ENCODE measurements around the gene CCDC82.
A peak's percentile ranks its signal among the peaks of the same experiment; 100 is the strongest.

The CCDC82 gene

GRCh38 chr11:96397863-96398262 is 8.2 kb upstream of the CCDC82 start:
- DNase-seq (ENCODE audit: extremely low read depth, low read depth), result no peak
- TF ChIP-seq CTCF (IDR thresholded peaks at IDR 0.05; ENCODE audit: low read depth, low read length), result no peak

DNA sequence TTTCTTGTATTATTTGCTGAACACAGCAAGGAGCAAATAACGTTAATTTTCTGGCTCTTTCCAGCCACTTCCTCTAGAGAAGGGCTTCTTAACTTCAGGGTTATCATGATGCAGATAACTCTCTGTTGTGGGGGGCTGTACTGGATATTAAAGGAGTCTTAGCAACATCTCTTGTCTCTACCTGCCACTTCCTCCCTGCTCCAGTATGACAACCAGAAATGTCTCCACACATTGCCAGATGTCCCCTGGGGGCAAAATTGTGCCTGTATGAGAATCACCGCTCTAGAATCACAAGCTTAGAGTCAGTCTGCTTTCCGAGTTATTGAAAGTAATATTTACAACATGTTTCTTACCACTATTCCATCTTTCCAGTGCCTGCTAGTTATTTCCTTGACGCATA is 6.9 kb upstream of the CCDC82 start:
- DNase-seq (ENCODE audit: extremely low read depth, low read depth), result no peak
- no peak for TF ChIP-seq CTCF (IDR thresholded peaks at IDR 0.05; ENCODE audit: low read depth, low read length)

- no peak for DNase-seq (ENCODE audit: extremely low read depth, low read depth)
- no peak for TF ChIP-seq CTCF (IDR thresholded peaks at IDR 0.05; ENCODE audit: low read depth, low read length)
These were observed 5.1 kb upstream of the CCDC82 start for GRCh38 chr11:96394773-96395172.

GRCh38 chr11:96393753-96394348 is 4.1 kb upstream of the CCDC82 start:
- TF ChIP-seq CTCF (IDR thresholded peaks at IDR 0.05; ENCODE audit: low read depth, low read length), result peak; percentile 63
- no peak for DNase-seq (ENCODE audit: extremely low read depth, low read depth)

DNA sequence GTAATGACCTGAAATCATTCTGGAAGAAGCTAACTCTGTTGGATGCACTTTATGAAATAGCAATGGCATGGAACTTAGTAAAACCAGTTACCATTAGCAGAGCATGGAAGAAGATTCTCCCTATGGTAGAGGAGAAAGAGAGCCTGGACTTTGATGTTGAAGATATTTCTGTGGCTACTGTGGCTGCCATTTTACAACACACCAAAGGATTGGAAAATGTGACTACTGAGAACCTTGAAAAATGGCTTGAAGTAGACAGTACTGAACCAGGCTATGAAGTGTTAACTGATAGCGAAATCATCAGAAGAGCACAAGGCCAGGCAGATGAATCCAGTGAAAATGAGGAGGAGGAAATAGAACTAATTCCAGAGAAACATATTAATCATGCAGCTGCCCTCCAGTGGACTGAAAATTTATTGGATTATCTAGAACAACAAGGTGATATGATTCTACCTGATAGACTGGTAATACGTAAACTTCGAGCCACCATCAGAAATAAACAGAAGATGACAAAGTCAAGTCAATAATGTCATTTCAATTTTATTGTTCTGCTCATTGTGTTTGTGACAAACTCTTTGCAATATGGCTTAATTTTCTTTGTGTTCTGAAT is 2.1 kb upstream of the CCDC82 start:
- DNase-seq (ENCODE audit: extremely low read depth, low read depth), result no peak
- TF ChIP-seq CTCF (IDR thresholded peaks at IDR 0.05; ENCODE audit: low read depth, low read length), result no peak

DNA sequence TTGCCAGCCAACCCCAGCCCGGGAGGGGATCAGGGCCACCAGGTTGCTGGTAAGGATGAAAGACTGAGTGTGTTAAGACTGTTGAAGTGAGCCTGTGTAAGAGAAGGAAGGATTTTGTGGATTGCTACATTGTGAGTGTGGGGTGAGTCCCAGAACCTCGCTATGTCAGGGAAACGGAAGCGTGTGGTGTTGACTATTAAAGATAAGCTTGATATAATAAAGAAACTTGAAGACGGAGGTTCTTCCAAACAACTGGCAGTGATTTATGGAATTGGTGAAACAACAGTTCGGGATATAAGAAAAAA is 728 bp upstream of the CCDC82 start:
- no peak for TF ChIP-seq CTCF (IDR thresholded peaks at IDR 0.05; ENCODE audit: low read depth, low read length)
- no peak for DNase-seq (ENCODE audit: extremely low read depth, low read depth)

GRCh38 chr11:96388891-96389719 is 607 bp downstream of the CCDC82 start:
- no peak for TF ChIP-seq CTCF (IDR thresholded peaks at IDR 0.05; ENCODE audit: low read depth, low read length)
- DNase-seq (ENCODE audit: extremely low read depth, low read depth), result no peak

Data from AG09319 (cell line).